ENCODE data around the gene TXNRD1.
A peak's percentile ranks its signal among the peaks of the same experiment; 100 is the strongest.
"Not testable (repeated sequence)": the region's sequence is repeated elsewhere in the genome, so short reads cannot be mapped to it uniquely, and the experiment has no call there.

The TXNRD1 gene

GRCh38 chr12:104387190-104387589, 171.6 kb downstream of the TXNRD1 start:
- DNase-seq (ENCODE audit: low read depth): peak; percentile 67
- no peak for TF ChIP-seq CTCF (conservative IDR thresholded peaks at IDR 0.05; ENCODE audit: low read depth, low read length)

GRCh38 chr12:104394086-104394485, 178.5 kb downstream of the TXNRD1 start:
- DNase-seq (ENCODE audit: low read depth); H3K4me3 ChIP-seq (ENCODE audit: low read depth, low read length): not testable (repeated sequence)

More at GRCh38 chr12:104387190-104387589, 171.6 kb downstream of the TXNRD1 start:
- H3K4me3 ChIP-seq (ENCODE audit: low read depth, low read length): no peak overlapping the region

Measured in choroid plexus epithelial cell (primary cell).